Memory B cell (primary cell): ENCODE data around the gene PSMD10.
A peak's percentile ranks its signal among the peaks of the same experiment; 100 is the strongest.

Experiments used
- ATAC-seq: fragments of 150-1000 bp; cut with Tn5 transposase; 2 replicates; pipeline ENCODE4 v1.10.0; 2021; ENCODE audit warnings: low read depth, mild to moderate bottlenecking, moderate library complexity
- DNase-seq, 2 donors: peaks; one replicate each; pipeline ENCODE4 v3.0.0; 2022; ENCODE audit warnings: low spot score in 2 of 2
- H3K27ac Mint-ChIP-seq: one replicate; pipeline ENCODE4 v1.8.0; 2022; ENCODE audit warnings: mild to moderate bottlenecking, moderate library complexity, mixed read lengths
- H3K27me3 Mint-ChIP-seq: one replicate; pipeline ENCODE4 v1.8.0; 2022; ENCODE audit warnings: mixed read lengths
- H3K36me3 Mint-ChIP-seq: one replicate; pipeline ENCODE4 v1.8.0; 2022; ENCODE audit warnings: mild to moderate bottlenecking, mixed read lengths
- H3K4me1 Mint-ChIP-seq: one replicate; pipeline ENCODE4 v1.8.0; 2022; ENCODE audit warnings: mixed read lengths
- H3K4me3 Mint-ChIP-seq: one replicate; pipeline ENCODE4 v1.8.0; 2022; ENCODE audit warnings: mild to moderate bottlenecking, moderate library complexity, mixed read lengths
- H3K9me3 Mint-ChIP-seq: one replicate; pipeline ENCODE4 v1.8.0; 2022; ENCODE audit warnings: mixed read lengths

PSMD10 gene

GRCh38 chrX:108091264-108091877, at the start of gene PSMD10, which contains the start of gene ATG4A:
Gene PSMD10 (minus strand): TSS chrX:108091542. CDS start chrX:108091520, 22 bp downstream.
Gene ATG4A (plus strand): TSS chrX:108091778. CDS start chrX:108091827, 49 bp downstream.
- Mint-ChIP-seq H3K4me1 (no peaks in the 10 kb centered on the region), H3K27me3 (no peaks in the 10 kb centered on the region), H3K36me3 (peaks cover 2% of the 10 kb centered on the region), H3K27ac (no peak within 1 kb of the TSS), H3K4me3 (no peak within 1 kb of the TSS), H3K9me3 (no peaks in the 10 kb centered on the region)
- peak; percentile 67 to 79 for DNase-seq
- ATAC-seq: peak; percentile 93

GRCh38 chrX:108138814-108139702, 47.7 kb upstream of the PSMD10 start:
- Mint-ChIP-seq H3K4me1 (no peaks in the 10 kb centered on the region), H3K27ac (no peak overlapping the region), H3K4me3 (no peak overlapping the region), H3K9me3 (no peaks in the 10 kb centered on the region), H3K27me3 (no peaks in the 10 kb centered on the region), H3K36me3 (peaks cover 39% of the 10 kb centered on the region)
- DNase-seq (no peak), ATAC-seq (no peak)

GRCh38 chrX:108134724-108135123, 43.4 kb upstream of the PSMD10 start:
- Mint-ChIP-seq H3K4me3 (no peak overlapping the region), H3K27me3 (no peaks in the 10 kb centered on the region), H3K36me3 (peaks cover 39% of the 10 kb centered on the region), H3K4me1 (no peaks in the 10 kb centered on the region), H3K27ac (no peak overlapping the region), H3K9me3 (no peaks in the 10 kb centered on the region)
- DNase-seq (no peak), ATAC-seq (no peak)

GRCh38 chrX:108132876-108133275, 41.5 kb upstream of the PSMD10 start:
- DNase-seq: no peak
- Mint-ChIP-seq H3K36me3 (peaks cover 30% of the 10 kb centered on the region), H3K27ac (no peak overlapping the region), H3K9me3 (no peaks in the 10 kb centered on the region), H3K27me3 (no peaks in the 10 kb centered on the region), H3K4me3 (no peak overlapping the region), H3K4me1 (no peaks in the 10 kb centered on the region)
- ATAC-seq: no peak

- Mint-ChIP-seq H3K4me1 (no peaks in the 10 kb centered on the region), H3K36me3 (peaks cover 25% of the 10 kb centered on the region), H3K27ac (no peak overlapping the region), H3K27me3 (no peaks in the 10 kb centered on the region), H3K4me3 (no peak overlapping the region), H3K9me3 (no peaks in the 10 kb centered on the region)
- no peak for ATAC-seq
- DNase-seq: no peak
These were observed 40.7 kb upstream of the PSMD10 start for GRCh38 chrX:108132034-108132433.

GRCh38 chrX:108131471-108131870, 40.1 kb upstream of the PSMD10 start:
- Mint-ChIP-seq H3K9me3 (no peaks in the 10 kb centered on the region), H3K27me3 (no peaks in the 10 kb centered on the region), H3K27ac (no peak overlapping the region), H3K4me1 (no peaks in the 10 kb centered on the region), H3K36me3 (peaks cover 23% of the 10 kb centered on the region), H3K4me3 (no peak overlapping the region)
- ATAC-seq (no peak), DNase-seq (no peak)

GRCh38 chrX:108130889-108131288, 39.5 kb upstream of the PSMD10 start:
- no peak for ATAC-seq
- no peak for DNase-seq
- Mint-ChIP-seq H3K9me3 (no peaks in the 10 kb centered on the region), H3K4me1 (no peaks in the 10 kb centered on the region), H3K4me3 (no peak overlapping the region), H3K36me3 (peaks cover 22% of the 10 kb centered on the region), H3K27ac (no peak overlapping the region), H3K27me3 (no peaks in the 10 kb centered on the region)

GRCh38 chrX:108127152-108127551, 35.8 kb upstream of the PSMD10 start:
- no peak overlapping the region for H3K4me3 Mint-ChIP-seq
- no peaks in the 10 kb centered on the region for H3K27me3 Mint-ChIP-seq
- H3K9me3 Mint-ChIP-seq: no peaks in the 10 kb centered on the region
- no peak overlapping the region for H3K27ac Mint-ChIP-seq
- DNase-seq (no peak), ATAC-seq (no peak)
- peaks cover 17% of the 10 kb centered on the region for H3K36me3 Mint-ChIP-seq
- peaks cover 2% of the 10 kb centered on the region for H3K4me1 Mint-ChIP-seq

- no peak overlapping the region for H3K27ac Mint-ChIP-seq
- no peaks in the 10 kb centered on the region for H3K27me3 Mint-ChIP-seq
- ATAC-seq (no peak), DNase-seq (no peak)
- H3K9me3 Mint-ChIP-seq: no peaks in the 10 kb centered on the region
- no peak overlapping the region for H3K4me3 Mint-ChIP-seq
- peaks cover 2% of the 10 kb centered on the region for H3K4me1 Mint-ChIP-seq
- H3K36me3 Mint-ChIP-seq: peaks cover 14% of the 10 kb centered on the region
These were observed 35.3 kb upstream of the PSMD10 start for GRCh38 chrX:108126661-108127060.

- ATAC-seq (no peak), DNase-seq (no peak)
- peaks cover 2% of the 10 kb centered on the region for H3K4me1 Mint-ChIP-seq
- H3K9me3 Mint-ChIP-seq: no peaks in the 10 kb centered on the region
- no peaks in the 10 kb centered on the region for H3K27me3 Mint-ChIP-seq
- H3K36me3 Mint-ChIP-seq: peaks cover 4% of the 10 kb centered on the region
- no peak overlapping the region for H3K4me3 Mint-ChIP-seq
- no peak overlapping the region for H3K27ac Mint-ChIP-seq
These were observed 32.4 kb upstream of the PSMD10 start for GRCh38 chrX:108123591-108124366.

- no peak for ATAC-seq
- DNase-seq: no peak
- Mint-ChIP-seq H3K27me3 (no peaks in the 10 kb centered on the region), H3K4me3 (no peak overlapping the region), H3K27ac (no peak overlapping the region), H3K36me3 (peaks cover 5% of the 10 kb centered on the region), H3K9me3 (no peaks in the 10 kb centered on the region), H3K4me1 (peaks cover 2% of the 10 kb centered on the region)
These were observed 31.4 kb upstream of the PSMD10 start for GRCh38 chrX:108122748-108123147.

GRCh38 chrX:108121291-108121690, 29.9 kb upstream of the PSMD10 start:
- Mint-ChIP-seq H3K4me1 (peaks cover 5% of the 10 kb centered on the region), H3K9me3 (no peaks in the 10 kb centered on the region), H3K36me3 (peaks cover 5% of the 10 kb centered on the region), H3K4me3 (no peak overlapping the region), H3K27ac (no peak overlapping the region), H3K27me3 (no peaks in the 10 kb centered on the region)
- DNase-seq: no peak
- ATAC-seq: no peak

- no peak for DNase-seq
- H3K27me3 Mint-ChIP-seq: no peaks in the 10 kb centered on the region
- ATAC-seq: no peak
- peaks cover 3% of the 10 kb centered on the region for H3K4me1 Mint-ChIP-seq
- H3K9me3 Mint-ChIP-seq: no peaks in the 10 kb centered on the region
- no peak overlapping the region for H3K27ac Mint-ChIP-seq
- H3K36me3 Mint-ChIP-seq: peaks cover 8% of the 10 kb centered on the region
- H3K4me3 Mint-ChIP-seq: no peak overlapping the region
These were observed 26.6 kb upstream of the PSMD10 start for GRCh38 chrX:108117988-108118387.

- Mint-ChIP-seq H3K9me3 (no peaks in the 10 kb centered on the region), H3K27ac (no peak overlapping the region), H3K4me1 (peaks cover 3% of the 10 kb centered on the region), H3K4me3 (no peak overlapping the region), H3K27me3 (no peaks in the 10 kb centered on the region), H3K36me3 (peaks cover 9% of the 10 kb centered on the region)
- ATAC-seq (no peak), DNase-seq (no peak)
These were observed 23.2 kb upstream of the PSMD10 start for GRCh38 chrX:108114541-108114940.
